Psoas muscle (tissue), 8 donors: ENCODE measurements around the gene ZRANB2. TPM values are rescaled to one million over a fixed set of nuclear protein-coding genes. Genes with fewer than 3 reads are reported as not detected.

Experiments used
- ATAC-seq, 4 donors: fragments of 200-7000 bp; cut with Tn5 transposase; one replicate each; pipeline ENCODE4 v1.9.1; 2020; ENCODE audit warnings: moderate library complexity in 3 of 4, mild to moderate bottlenecking in 2 of 4
- DNase-seq, 2 donors: peaks; one replicate each; pipeline ENCODE4 v3.0.0-alpha.2; 2020
- H3K27ac ChIP-seq: fragments of 200-600 bp; one replicate; pipeline ENCODE4 v1.8.0; 2022
- H3K27me3 ChIP-seq, 3 donors: fragments of 200-600 bp in 1 of 3; one replicate each; pipeline versions ENCODE4 v1.6.1 to v1.8.0; 2013 to 2022; ENCODE audit warnings: low read length in 2 of 3, mild to moderate bottlenecking in 2 of 3, moderate library complexity in 1 of 3; ENCODE audit not compliant: insufficient read depth in 3 of 3
- H3K36me3 ChIP-seq, 2 donors: fragments of 200-600 bp in 1 of 2; one replicate each; pipeline versions ENCODE4 v1.6.1 to v1.8.0; 2013 to 2022; ENCODE audit warnings: low read depth in 1 of 2, mild to moderate bottlenecking in 1 of 2, moderate library complexity in 1 of 2; ENCODE audit not compliant: insufficient read depth in 1 of 2
- H3K4me1 ChIP-seq: fragments of 200-600 bp; one replicate; pipeline ENCODE4 v1.8.0; 2022
- H3K4me3 ChIP-seq: fragments of 200-600 bp; one replicate; pipeline ENCODE4 v1.8.0; 2022; ENCODE audit warnings: mild to moderate bottlenecking
- H3K9me3 ChIP-seq: fragments of 200-600 bp; one replicate; pipeline ENCODE4 v1.8.0; 2022
- WGBS, 3 donors: extraction: QIAGEN DNeasy Blood & Tissue Kit; methylation state at CpG; one replicate each; pipeline versions ENCODE4 v1.1.6 to v1.1.7; 2013; 5-methylcytosine and 5-hydroxymethylcytosine counted together
- intact Hi-C, 2 donors: fragments of 100-400 bp; cut with DNase I; formaldehyde crosslinking; loops; one replicate each; pipeline versions ENCODE4 v1.11.0 to v1.14.2; 2022
- polyA plus RNA-seq, 3 donors: library from polyadenylated mRNA; stranded (reverse); fragments of 200-250 nt; gene quantifications; one replicate each; pipeline ENCODE4 v1.2.3, GENCODE V29; 2013
- total RNA-seq, 4 donors: library from RNA; stranded (reverse); fragmentation: NEBNext Ultra II Directional in 2 of 4; extraction: Animal tissue kit (Norgen Biotek cat#: 25700) in 2 of 4; gene quantifications; one replicate each; pipeline versions ENCODE4 v1.2.1 to v1.2.4, GENCODE V29; 2021 to 2023
- TF ChIP-seq, protein P1 (sequence below): fragments of 200-600 bp; IDR thresholded peaks from one replicate; pipeline ENCODE4 v1.8.0; 2022; ENCODE audit warnings: antibody characterized with exemption
- donor health status: healthy with polysubstance abuse.
- donor health status: DM: no; HTN: no; CAD: no; lungs with moderate emphysema.
- donor health status: Bipolar disorder and iron deficiency.
- donor health status: healthy.
- donor health status: DM: yes; HTN: yes; CAD: no.
- donor health status: DM: no; HTN: no; CAD: no.
- donor health status: DM: no; HTN: no; CAD: no.
- donor health status: DM: yes; HTN: yes; CAD: no.

Gene ZRANB2
- total and polyA plus RNA-seq, 7 donors, result 28.2 to 64.5 (median 41.6) TPM

DNA sequence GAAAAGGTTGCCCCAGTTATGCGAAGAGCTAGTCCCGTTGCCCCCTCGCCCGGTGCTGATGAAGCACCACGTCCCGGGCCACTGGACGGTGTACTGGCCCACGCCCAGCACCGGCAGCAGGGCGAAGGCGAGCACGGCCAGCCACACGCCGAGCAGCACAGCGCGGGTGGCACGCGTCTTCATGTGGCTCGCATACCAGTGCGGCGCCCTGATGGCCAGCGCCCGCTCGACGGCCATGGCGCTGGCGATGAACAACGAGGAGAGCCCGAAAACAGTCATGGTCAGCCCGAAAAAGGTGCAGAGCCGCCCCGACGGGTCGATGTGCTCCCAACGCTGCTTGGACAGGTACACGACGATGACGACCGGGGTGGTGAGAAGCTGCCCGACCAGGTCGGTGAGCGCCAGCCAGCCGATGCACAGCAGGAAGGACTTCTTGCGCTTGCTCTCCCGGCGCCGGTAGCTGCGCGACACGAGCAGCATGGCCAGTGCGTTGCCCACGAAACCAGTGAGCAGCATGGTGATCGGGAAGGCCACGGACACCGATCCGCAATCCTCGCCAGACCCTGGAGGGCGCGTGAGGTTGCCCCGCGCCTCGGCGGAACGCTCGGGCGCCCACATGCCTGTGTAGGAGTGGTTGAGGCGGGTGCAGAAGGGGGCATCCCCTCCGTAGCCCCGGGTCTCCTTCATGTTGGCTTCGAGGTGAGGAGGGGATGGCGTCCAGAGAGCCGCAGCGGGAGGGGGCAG lies 33.8 kb downstream of the ZRANB2 start:
- peak; percentile 21 to 54 for DNase-seq
- TF ChIP-seq, protein P1, sequence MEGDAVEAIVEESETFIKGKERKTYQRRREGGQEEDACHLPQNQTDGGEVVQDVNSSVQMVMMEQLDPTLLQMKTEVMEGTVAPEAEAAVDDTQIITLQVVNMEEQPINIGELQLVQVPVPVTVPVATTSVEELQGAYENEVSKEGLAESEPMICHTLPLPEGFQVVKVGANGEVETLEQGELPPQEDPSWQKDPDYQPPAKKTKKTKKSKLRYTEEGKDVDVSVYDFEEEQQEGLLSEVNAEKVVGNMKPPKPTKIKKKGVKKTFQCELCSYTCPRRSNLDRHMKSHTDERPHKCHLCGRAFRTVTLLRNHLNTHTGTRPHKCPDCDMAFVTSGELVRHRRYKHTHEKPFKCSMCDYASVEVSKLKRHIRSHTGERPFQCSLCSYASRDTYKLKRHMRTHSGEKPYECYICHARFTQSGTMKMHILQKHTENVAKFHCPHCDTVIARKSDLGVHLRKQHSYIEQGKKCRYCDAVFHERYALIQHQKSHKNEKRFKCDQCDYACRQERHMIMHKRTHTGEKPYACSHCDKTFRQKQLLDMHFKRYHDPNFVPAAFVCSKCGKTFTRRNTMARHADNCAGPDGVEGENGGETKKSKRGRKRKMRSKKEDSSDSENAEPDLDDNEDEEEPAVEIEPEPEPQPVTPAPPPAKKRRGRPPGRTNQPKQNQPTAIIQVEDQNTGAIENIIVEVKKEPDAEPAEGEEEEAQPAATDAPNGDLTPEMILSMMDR, result no peak
- 1 to 4% (median 2%) methylated on average over 73 of the region's 73 CpGs for WGBS, 3 donors
- H3K27me3 ChIP-seq, result peaks cover 0 to 47% (median 11%) of the 10 kb centered on the region in 3 donors
- no peaks in the 10 kb centered on the region for H3K9me3 ChIP-seq
- peak; percentile 7 to 45 (median 24) for ATAC-seq
- intact Hi-C loops, result loop anchor here in 1 of 2 donors (5.0 kb wide), 1 partner anchor 520 kb away; no protein-coding TSS in a partner anchor
- H3K4me3 ChIP-seq, result peak overlapping the region; percentile 65
- H3K36me3 ChIP-seq, result no peaks in the 10 kb centered on the region
- peaks cover 7% of the 10 kb centered on the region for H3K4me1 ChIP-seq
- no peak overlapping the region for H3K27ac ChIP-seq

DNA sequence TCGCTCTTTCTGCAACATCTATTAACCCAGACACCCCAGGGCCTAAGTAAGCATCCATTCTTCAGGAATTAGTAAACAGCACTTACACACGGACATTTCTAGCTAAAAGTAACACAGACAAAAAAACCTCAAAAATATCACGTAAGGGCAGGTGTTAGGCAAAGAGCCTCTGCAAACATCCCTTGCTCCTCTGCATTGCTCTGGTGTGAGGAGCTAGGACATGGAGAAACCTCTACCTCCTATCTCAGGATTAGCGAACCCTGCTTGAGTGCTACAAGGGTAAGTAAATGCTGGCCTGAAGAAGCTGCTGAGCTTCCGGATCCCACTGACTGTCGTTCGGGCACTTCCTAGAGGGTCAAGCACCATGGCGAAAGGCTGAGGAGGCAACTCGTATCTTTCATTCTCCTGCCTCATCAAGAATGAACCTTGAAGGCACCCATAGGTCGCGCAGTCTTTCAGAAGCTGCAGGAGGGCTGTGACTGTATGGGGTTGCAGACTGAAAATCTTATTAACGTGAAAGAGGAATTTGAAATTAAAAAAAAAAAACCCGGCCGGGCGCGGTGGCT lies 35.3 kb downstream of the ZRANB2 start:
- no peak overlapping the region for H3K4me3 ChIP-seq
- H3K27ac ChIP-seq, result no peak overlapping the region
- H3K27me3 ChIP-seq, result peaks cover 0 to 53% (median 13%) of the 10 kb centered on the region in 3 donors
- H3K36me3 ChIP-seq, result no peaks in the 10 kb centered on the region
- WGBS, 3 donors, result 78 to 83% (median 80%) methylated on average over 14 to 16 of the region's 16 CpGs
- TF ChIP-seq, protein P1, result no peak
- ATAC-seq (no peak), DNase-seq (no peak)
- no peaks in the 10 kb centered on the region for H3K9me3 ChIP-seq
- peaks cover 7% of the 10 kb centered on the region for H3K4me1 ChIP-seq
- intact Hi-C loops, result loop anchor here (1.0 to 5.0 kb wide), 2 partner anchors 10 to 518 kb away; no protein-coding TSS in a partner anchor

DNA sequence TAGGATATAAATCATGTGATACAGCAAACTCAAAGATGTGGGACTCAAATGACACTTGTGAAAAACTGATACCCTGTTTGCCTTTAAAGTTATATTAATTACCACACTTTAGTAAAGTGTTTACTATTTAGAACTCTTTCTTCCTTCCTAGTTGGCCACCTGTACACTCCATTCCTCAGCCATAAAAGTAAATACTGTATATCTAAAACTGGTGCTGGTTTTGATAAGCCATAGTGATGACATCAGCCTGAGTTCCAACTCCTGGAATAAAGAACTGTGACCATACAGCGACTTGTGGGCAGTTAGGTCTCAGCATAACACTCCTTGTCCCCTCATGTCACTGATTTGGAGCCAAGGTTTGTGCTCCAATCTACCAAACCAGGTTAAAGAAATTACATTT lies 36.0 kb downstream of the ZRANB2 start:
- TF ChIP-seq, protein P1, result no peak
- H3K4me1 ChIP-seq, result peaks cover 7% of the 10 kb centered on the region
- intact Hi-C loops, result loop anchor here (1.0 to 5.0 kb wide), 2 partner anchors 10 to 518 kb away; no protein-coding TSS in a partner anchor
- 48 to 64% (median 57%) methylated on average over 1 of the region's 1 CpG for WGBS, 3 donors
- H3K36me3 ChIP-seq, result no peaks in the 10 kb centered on the region
- no peaks in the 10 kb centered on the region for H3K9me3 ChIP-seq
- no peak overlapping the region for H3K27ac ChIP-seq
- H3K4me3 ChIP-seq, result no peak overlapping the region
- H3K27me3 ChIP-seq, result peaks cover 0 to 54% (median 13%) of the 10 kb centered on the region in 3 donors
- DNase-seq (no peak), ATAC-seq (no peak)

DNA sequence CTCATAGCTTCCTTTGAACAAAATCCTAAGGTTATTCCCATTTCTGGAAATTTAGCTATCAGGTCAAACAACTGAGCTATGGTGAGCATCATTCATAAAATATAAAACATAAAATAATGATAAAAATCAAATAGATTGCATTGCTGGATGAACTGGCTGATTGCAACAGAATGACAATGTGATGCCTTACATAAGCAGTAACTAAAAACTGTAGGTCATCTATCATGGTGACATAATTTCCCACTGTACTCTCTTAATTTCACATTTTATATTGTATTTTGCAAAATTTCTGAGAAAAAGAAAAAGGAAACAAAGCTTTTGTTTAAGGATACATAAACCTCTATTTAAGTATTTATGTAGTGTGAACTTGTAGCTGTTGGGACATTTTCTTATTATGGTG lies 37.8 kb downstream of the ZRANB2 start:
- TF ChIP-seq, protein P1, result no peak
- H3K4me1 ChIP-seq, result peaks cover 5% of the 10 kb centered on the region
- DNase-seq, result no peak
- ATAC-seq, result no peak
- intact Hi-C loops, result no loop called here
- H3K4me3 ChIP-seq, result no peak overlapping the region
- H3K27ac ChIP-seq, result no peak overlapping the region
- H3K36me3 ChIP-seq, result no peaks in the 10 kb centered on the region
- no peaks in the 10 kb centered on the region for H3K9me3 ChIP-seq
- H3K27me3 ChIP-seq, result peaks cover 3 to 45% (median 13%) of the 10 kb centered on the region in 3 donors
